Measurements from ENCODE around the gene KLF16.
"Not testable (repeated sequence)": the region's sequence is repeated elsewhere in the genome, so short reads cannot be mapped to it uniquely, and the experiment has no call there.

GRCh38 chr19:1875265-1875645, 11.9 kb upstream of the KLF16 start:
- TF ChIP-seq CTCF, POLR2A (IDR thresholded peaks at IDR 0.05): not testable (repeated sequence)

All from testis (tissue), 2 donors.